ENCODE measurements around the gene SCTR. TPM values are rescaled to one million over a fixed set of nuclear protein-coding genes. Genes with fewer than 3 reads are reported as not detected.

The SCTR gene
- total and polyA plus RNA-seq, 10 donors = 0.39 to 0.54 (median 0.47) TPM; not detected in 6

DNA sequence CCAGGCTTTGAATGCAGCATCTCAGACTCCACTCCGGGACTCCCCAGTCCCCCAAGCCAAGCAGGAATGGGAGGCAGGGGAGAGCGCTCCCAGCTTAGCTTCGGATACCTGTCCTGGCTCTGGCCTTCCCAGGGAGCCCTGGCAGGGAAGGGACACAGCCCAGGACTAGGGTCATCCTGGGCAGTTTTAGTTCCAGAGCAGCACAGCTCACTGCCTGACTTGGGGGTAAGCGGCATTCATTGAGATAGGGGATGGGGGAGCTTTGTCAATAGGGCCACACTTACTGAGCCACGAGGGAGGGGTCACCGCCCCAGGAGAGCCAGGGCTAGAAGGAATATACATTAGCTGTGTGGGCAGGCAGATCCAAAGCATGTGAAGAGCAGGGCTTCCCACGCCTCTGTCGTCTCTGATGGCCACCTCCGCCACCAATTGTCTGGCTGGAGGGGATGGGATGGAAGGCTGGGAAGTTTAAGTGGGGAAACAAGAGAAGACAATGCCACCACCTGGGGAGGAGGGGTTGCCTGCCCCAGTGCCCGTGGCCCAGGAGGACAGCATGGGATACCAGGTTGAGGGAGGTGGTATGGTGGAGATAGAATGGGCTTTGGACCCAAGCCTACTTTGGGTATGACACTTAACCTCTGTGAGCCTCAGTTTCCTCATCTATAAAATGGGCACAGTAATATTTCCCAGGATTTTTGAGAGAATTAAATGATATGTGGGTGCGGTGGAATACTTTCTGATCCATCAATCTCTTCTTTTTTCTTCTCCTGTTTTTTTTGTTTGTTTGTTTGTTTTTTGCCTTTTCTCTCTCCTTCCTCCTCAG is 40.2 kb downstream of the SCTR start:
- Histone ChIP-seq H3K4me3 (no peak overlapping the region), H3K27ac (no peak overlapping the region), H3K36me3 (no peaks in the 10 kb centered on the region), H3K4me1 (peaks cover 0 to 13% (median 1%) of the 10 kb centered on the region in 6 donors), H3K27me3 (replicated peaks in 1 of 7) (peaks cover 0 to 56% (median 0%) of the 10 kb centered on the region in 7 donors), H3K9me3 (no peaks in the 10 kb centered on the region)
- TF ChIP-seq POLR2AphosphoS5 (IDR thresholded peaks at IDR 0.05) (no peak), POLR2A (IDR thresholded peaks at IDR 0.05) (no peak)
- TF ChIP-seq, protein P1, sequence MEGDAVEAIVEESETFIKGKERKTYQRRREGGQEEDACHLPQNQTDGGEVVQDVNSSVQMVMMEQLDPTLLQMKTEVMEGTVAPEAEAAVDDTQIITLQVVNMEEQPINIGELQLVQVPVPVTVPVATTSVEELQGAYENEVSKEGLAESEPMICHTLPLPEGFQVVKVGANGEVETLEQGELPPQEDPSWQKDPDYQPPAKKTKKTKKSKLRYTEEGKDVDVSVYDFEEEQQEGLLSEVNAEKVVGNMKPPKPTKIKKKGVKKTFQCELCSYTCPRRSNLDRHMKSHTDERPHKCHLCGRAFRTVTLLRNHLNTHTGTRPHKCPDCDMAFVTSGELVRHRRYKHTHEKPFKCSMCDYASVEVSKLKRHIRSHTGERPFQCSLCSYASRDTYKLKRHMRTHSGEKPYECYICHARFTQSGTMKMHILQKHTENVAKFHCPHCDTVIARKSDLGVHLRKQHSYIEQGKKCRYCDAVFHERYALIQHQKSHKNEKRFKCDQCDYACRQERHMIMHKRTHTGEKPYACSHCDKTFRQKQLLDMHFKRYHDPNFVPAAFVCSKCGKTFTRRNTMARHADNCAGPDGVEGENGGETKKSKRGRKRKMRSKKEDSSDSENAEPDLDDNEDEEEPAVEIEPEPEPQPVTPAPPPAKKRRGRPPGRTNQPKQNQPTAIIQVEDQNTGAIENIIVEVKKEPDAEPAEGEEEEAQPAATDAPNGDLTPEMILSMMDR (IDR thresholded peaks at IDR 0.05 in 8 of 11, conservative IDR thresholded peaks at IDR 0.05 in 3 of 11) = no peak
- DNase-seq = no peak
- intact Hi-C loops (cut with DNase I; ENCODE audit: low total_unique reads) = no loop called here
- WGBS, 5 donors = 90 to 92% (median 91%) methylated on average over 8 to 11 of the region's 11 CpGs

DNA sequence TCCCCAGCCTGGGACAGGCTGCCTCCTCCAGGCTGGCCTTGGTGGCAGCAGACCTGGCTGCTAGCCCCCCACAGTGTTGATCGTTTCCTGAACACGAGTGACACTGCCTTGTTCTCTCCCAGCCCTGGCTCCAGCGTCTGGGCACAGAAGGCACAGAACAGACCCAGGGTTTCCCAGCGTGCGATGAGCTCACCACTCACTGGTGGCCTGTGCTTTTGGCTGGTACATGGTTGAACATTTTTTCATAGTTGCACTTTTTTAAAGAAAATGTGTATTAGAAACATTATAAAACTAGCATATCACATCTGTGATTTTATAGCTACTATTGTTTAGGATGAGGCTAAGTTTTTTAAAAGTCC is 40.9 kb downstream of the SCTR start:
- Histone ChIP-seq H3K27me3 (replicated peaks in 1 of 7) (peaks cover 0 to 48% (median 0%) of the 10 kb centered on the region in 7 donors), H3K4me3 (no peak overlapping the region), H3K36me3 (no peaks in the 10 kb centered on the region), H3K4me1 (peaks cover 0 to 13% (median 1%) of the 10 kb centered on the region in 6 donors), H3K27ac (no peak overlapping the region), H3K9me3 (no peaks in the 10 kb centered on the region)
- TF ChIP-seq, protein P1 (IDR thresholded peaks at IDR 0.05 in 8 of 11, conservative IDR thresholded peaks at IDR 0.05 in 3 of 11) = no peak
- TF ChIP-seq POLR2A (IDR thresholded peaks at IDR 0.05) (no peak), POLR2AphosphoS5 (IDR thresholded peaks at IDR 0.05) (no peak)
- WGBS, 5 donors = 66 to 78% (median 74%) methylated on average over 4 to 5 of the region's 5 CpGs
- no peak for DNase-seq
- intact Hi-C loops (cut with DNase I; ENCODE audit: low total_unique reads) = no loop called here

DNA sequence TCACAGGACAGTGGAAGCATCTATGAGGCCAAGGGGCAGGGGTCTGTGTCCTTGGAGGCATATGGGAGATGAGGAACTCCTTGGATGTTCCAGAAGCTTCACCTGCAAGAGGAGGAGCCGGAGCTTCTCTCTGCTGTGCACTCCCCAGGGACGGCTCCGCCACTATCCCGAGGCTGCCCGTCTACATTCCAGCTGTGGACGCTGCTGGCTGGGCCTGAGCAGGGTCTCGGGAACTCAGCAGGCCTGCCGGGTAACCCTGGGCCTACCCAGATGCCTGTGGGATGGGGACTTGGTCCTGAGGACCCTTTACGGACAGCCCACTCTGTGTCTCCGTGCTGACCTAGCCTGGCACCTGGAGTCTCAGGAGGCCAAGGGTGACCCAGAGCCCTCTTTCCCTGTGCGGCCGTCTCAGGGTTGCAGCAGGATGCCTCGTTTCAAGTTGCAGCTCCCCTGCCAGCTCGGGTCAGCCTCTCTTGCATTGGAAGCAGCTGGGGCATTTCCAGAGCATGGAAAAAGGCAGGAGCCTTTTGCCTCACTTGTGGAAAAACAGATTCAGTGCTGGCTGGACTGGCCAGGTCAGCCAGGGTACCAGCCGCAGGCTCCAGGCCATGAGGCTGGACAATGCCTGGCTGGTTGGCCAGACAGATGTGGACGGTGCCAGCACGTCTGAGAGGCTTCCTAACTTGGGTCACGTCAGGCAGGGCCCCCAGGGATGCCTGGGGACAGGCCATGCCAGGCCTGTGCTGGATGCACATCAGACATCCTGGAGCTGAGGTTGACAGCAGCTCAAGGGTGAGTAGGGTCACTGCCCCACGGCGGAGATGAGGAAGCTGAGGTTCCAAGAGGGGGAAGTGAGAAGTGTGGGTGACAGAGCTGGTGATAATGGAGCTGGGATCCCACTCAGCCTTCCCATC is 41.5 kb downstream of the SCTR start:
- Histone ChIP-seq H3K4me3 (no peak overlapping the region), H3K27me3 (replicated peaks in 1 of 7) (peaks cover 0 to 48% (median 0%) of the 10 kb centered on the region in 7 donors), H3K27ac (no peak overlapping the region), H3K9me3 (no peaks in the 10 kb centered on the region), H3K4me1 (peaks cover 0 to 11% (median 1%) of the 10 kb centered on the region in 6 donors), H3K36me3 (no peaks in the 10 kb centered on the region)
- TF ChIP-seq, protein P1 (IDR thresholded peaks at IDR 0.05 in 8 of 11, conservative IDR thresholded peaks at IDR 0.05 in 3 of 11) = no peak
- no peak for TF ChIP-seq POLR2AphosphoS5 (IDR thresholded peaks at IDR 0.05)
- TF ChIP-seq POLR2A (IDR thresholded peaks at IDR 0.05) = no peak
- intact Hi-C loops (cut with DNase I; ENCODE audit: low total_unique reads) = no loop called here
- 53 to 86% (median 74%) methylated on average over 12 to 20 of the region's 20 CpGs for WGBS, 5 donors
- DNase-seq = no peak
